GM12873 (cell line): ENCODE measurements around the gene MAMDC4.

Experiments used
- TF ChIP-seq, protein P1 (sequence below): IDR thresholded peaks from 2 replicates; pipeline ENCODE4 v1.5.1; 2012; ENCODE audit warnings: low read depth, mild to moderate bottlenecking, moderate library complexity, low read length, control low read depth; ENCODE audit not compliant: insufficient read depth; ENCODE audit errors: missing control alignments

Gene MAMDC4

DNA sequence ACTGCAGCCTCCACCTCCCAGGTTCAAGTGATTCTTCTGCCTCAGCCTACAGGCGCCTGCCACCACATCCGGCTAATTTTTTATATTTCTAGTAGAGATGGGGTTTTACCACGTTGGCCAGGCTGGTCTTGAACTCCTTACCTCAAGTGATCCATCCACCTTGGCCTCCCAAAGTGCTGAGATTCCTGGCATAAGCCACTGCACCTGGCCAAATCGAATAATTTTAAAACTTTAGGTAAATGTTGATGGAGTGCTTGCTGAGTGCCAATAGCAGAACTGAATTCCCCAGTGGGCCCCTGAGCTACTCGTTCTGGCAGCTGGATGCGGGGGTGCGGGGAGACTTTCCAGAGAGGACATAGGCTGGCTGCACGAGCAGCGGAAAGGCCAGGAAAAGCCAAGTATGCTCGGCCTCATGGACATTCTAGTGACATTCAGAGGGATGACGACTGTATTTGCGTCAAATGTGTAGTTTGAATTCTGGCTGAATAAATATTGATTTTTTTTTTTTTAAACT lies 51.0 kb downstream of the MAMDC4 start:
- TF ChIP-seq, protein P1, sequence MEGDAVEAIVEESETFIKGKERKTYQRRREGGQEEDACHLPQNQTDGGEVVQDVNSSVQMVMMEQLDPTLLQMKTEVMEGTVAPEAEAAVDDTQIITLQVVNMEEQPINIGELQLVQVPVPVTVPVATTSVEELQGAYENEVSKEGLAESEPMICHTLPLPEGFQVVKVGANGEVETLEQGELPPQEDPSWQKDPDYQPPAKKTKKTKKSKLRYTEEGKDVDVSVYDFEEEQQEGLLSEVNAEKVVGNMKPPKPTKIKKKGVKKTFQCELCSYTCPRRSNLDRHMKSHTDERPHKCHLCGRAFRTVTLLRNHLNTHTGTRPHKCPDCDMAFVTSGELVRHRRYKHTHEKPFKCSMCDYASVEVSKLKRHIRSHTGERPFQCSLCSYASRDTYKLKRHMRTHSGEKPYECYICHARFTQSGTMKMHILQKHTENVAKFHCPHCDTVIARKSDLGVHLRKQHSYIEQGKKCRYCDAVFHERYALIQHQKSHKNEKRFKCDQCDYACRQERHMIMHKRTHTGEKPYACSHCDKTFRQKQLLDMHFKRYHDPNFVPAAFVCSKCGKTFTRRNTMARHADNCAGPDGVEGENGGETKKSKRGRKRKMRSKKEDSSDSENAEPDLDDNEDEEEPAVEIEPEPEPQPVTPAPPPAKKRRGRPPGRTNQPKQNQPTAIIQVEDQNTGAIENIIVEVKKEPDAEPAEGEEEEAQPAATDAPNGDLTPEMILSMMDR: no peak

DNA sequence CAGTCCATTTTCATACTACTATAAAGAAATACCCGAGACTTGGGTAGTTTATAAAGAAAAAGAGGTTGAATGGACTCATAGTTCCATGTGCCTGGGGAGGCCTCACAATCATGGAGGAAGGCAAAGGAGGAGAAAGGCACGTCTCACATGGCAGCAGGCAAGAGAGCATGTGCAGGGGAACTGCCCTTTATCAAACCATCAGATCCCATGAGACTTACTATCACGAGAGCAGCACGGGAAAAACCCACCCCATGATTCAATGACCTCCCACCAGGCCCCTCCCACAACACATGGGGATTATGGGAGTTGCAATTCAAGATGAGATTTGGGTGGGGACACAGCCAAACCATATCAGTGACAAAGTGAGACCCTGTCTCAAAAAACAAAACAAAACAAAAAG lies 54.1 kb downstream of the MAMDC4 start:
- TF ChIP-seq, protein P1: no peak

DNA sequence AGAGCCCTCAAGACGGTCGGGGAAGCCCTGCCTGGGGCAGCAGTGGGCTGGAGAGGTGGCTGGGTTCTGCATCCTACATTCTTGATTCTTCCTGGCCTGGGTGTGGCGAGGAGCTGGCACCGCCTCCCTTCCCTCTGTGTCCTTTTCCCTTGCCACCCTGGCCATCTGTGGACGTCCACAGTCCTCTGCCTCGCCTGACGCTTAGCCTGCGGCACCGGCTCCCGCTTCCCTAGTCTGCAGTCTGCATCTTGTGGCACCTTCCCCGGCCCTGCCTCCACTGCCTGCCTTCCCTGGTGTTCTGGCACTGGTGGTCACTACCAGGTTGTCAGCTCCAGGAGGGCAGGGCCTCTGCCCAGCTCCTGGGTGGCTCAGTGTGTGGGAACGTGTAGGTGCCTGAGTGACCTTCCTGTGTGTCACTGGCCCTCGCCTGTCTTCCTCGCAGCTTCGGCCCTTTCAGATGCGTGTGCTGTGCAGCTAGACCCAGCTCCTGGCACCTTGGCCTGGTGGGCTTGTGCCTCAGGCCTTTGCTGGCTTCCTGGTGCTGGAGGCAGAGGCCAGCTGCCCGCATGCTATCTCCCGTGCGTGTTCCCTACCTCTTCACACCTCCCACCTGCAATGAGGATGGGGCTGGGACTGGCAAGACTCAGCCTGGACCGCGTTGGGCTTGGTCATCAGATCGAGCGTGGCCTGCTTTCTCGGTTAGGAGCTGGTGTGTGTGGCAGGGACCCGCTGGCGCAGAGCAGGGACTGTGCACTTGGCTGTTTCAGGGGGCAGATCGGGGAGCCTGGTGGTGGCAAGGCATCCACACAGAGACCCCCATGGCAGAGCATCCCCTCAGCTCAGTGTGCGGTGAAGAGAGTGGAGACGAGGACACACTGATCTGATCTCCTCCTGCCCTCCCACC lies 55.1 kb downstream of the MAMDC4 start:
- TF ChIP-seq, protein P1: no peak
